Glutamatergic neuron (in vitro differentiated cells): ENCODE measurements around the gene GJA1. TPM values are rescaled to one million over a fixed set of nuclear protein-coding genes. Genes with fewer than 3 reads are reported as not detected.
"Not testable (repeated sequence)": the region's sequence is repeated elsewhere in the genome, so short reads cannot be mapped to it uniquely, and the experiment has no call there.

Source experiments
- DNase-seq: peaks from one replicate; pipeline ENCODE4 v3.0.0; 2022
- H3K27ac Mint-ChIP-seq: one replicate; pipeline ENCODE4 v1.8.0; 2020; ENCODE audit warnings: mild to moderate bottlenecking, mixed read lengths, inconsistent platforms; ENCODE audit not compliant: unreplicated experiment
- H3K27me3 Mint-ChIP-seq: one replicate; pipeline ENCODE4 v1.8.0; 2020; ENCODE audit warnings: mild to moderate bottlenecking, moderate library complexity, mixed read lengths, inconsistent platforms; ENCODE audit not compliant: unreplicated experiment
- H3K36me3 Mint-ChIP-seq: one replicate; pipeline ENCODE4 v1.8.0; 2020; ENCODE audit warnings: mild to moderate bottlenecking, mixed read lengths, inconsistent platforms; ENCODE audit not compliant: unreplicated experiment
- H3K4me1 Mint-ChIP-seq: one replicate; pipeline ENCODE4 v1.8.0; 2020; ENCODE audit warnings: mild to moderate bottlenecking, low read depth, mixed read lengths, inconsistent platforms; ENCODE audit not compliant: unreplicated experiment
- H3K4me3 Mint-ChIP-seq: one replicate; pipeline ENCODE4 v1.8.0; 2020; ENCODE audit warnings: mild to moderate bottlenecking, mixed read lengths, inconsistent platforms; ENCODE audit not compliant: unreplicated experiment
- H3K9me3 Mint-ChIP-seq: one replicate; pipeline ENCODE4 v1.8.0; 2020; ENCODE audit warnings: mild to moderate bottlenecking, moderate library complexity, mixed read lengths, inconsistent platforms; ENCODE audit not compliant: unreplicated experiment
- total RNA-seq: library from RNA; stranded (reverse); fragmentation: NEBNext Ultra II Directional; extraction: Animal tissue kit (Norgen Biotek cat#: 25700); gene quantifications from one replicate; pipeline ENCODE4 v1.2.1, GENCODE V29; 2021; ENCODE audit not compliant: unreplicated experiment
- TF ChIP-seq, protein P1 (sequence below): fragments of 200-600 bp; sonication (generic); IDR thresholded peaks from one replicate; pipeline ENCODE4 v1.5.0; 2021; ENCODE audit not compliant: partially characterized antibody, unreplicated experiment

The GJA1 gene
- total RNA-seq, 1 donor from 2014 or later = 19.4 TPM

DNA sequence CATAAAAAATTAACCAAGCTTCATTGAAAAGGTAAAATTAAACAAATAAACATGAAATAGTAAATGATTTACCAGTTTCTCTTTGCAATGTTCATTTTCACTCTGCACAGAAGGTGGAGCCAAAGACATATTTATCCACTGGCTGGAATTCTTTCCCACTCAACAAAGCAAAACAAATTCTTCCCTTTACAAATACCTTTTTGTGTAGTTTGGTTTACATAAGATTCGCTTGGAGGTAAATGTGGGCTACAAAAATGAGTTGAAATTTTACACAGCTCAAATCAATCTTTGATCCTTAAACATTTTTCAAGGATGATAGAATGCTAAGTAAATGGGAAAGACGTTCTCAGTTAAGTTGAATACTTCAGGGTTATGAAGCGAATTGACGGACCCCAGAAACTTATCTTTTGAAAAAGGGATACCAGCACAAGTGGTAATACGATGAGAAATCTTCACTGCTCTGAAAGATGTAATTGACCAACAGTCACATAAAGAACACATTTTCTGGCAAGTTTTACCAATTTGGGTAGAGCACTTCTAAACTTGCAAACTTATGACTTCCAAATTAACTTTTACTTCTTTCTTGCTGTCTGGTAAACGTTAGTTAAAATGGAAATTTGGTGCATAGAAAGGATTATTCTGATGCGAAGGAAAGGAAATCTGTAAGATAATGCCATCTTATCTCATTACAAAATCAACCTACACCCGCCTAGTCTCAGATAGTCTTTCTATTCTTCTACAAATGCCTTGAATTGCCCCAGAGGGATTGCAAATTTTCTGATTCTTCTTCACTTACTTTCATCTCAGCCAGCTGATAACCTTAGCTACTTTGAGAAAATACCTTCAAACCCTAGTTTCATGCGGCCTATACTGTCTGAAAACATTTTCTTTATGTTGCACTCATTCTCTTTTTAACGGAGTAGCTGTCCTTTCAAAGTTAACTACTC, 4.7 kb upstream of the GJA1 start:
- peaks cover 6% of the 10 kb centered on the region for H3K4me1 Mint-ChIP-seq
- no peaks in the 10 kb centered on the region for H3K9me3 Mint-ChIP-seq
- no peak overlapping the region for H3K27ac Mint-ChIP-seq
- no peak for DNase-seq
- H3K27me3 Mint-ChIP-seq = no peaks in the 10 kb centered on the region
- H3K4me3 Mint-ChIP-seq = no peak overlapping the region
- H3K36me3 Mint-ChIP-seq = no peaks in the 10 kb centered on the region
- TF ChIP-seq, protein P1, sequence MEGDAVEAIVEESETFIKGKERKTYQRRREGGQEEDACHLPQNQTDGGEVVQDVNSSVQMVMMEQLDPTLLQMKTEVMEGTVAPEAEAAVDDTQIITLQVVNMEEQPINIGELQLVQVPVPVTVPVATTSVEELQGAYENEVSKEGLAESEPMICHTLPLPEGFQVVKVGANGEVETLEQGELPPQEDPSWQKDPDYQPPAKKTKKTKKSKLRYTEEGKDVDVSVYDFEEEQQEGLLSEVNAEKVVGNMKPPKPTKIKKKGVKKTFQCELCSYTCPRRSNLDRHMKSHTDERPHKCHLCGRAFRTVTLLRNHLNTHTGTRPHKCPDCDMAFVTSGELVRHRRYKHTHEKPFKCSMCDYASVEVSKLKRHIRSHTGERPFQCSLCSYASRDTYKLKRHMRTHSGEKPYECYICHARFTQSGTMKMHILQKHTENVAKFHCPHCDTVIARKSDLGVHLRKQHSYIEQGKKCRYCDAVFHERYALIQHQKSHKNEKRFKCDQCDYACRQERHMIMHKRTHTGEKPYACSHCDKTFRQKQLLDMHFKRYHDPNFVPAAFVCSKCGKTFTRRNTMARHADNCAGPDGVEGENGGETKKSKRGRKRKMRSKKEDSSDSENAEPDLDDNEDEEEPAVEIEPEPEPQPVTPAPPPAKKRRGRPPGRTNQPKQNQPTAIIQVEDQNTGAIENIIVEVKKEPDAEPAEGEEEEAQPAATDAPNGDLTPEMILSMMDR = peak; percentile 30

DNA sequence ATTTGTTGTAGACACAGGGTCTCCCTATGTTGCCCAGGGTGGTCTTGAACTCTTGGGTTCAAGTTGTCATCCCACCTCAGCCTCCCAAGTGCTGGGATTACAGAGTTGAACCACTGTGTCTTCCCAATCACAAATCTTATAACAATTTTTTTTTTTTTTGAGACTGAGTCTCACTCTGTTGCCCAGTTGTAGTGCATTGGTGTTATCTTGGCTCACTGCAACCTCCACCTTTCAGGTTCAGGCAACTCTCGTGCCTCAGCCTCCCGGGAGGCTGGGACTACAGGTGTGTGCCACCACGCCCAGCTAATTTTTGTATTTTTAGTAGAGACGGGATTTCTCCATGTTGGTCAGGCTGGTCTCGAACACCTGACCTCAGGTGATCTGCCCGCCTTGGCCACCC, 3.7 kb upstream of the GJA1 start:
- H3K27ac Mint-ChIP-seq, H3K36me3 Mint-ChIP-seq, DNase-seq, H3K27me3 Mint-ChIP-seq, H3K4me1 Mint-ChIP-seq, H3K9me3 Mint-ChIP-seq, H3K4me3 Mint-ChIP-seq: not testable (repeated sequence)

DNA sequence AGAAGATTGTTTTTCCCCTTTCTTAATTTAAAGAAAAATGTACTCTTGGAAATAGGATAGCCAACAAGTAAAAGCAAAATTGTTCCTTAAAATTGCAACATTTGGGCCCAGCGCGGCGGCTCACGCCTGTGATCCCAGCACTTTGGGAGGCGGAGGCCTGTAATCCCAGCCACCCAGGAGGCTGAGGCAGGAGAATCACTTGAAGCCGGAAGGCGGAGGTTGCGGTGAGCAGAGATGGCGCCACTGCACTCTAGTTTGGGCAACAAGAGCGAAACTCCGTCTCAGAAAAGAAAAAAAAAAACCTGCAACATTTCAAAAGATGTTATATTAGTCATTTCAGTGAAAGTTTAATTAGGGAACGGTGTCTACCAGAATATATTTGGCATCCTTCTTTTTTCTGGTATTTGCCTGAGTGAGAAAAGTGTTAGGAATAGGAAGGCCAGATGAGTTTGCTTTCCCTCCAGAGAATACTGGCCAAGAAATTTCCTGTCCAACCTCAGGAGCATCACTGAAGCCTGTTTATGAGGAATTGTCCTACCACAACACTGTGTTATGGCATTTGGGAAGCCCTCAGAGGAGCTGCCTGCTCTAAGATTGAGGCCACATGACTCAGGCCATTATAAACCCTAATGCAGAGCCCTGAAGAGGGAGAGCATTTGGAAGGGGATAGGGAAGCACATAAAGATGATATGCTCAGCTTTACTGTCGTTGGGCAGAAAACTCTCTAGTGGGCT, 1.2 kb upstream of the GJA1 start:
- Mint-ChIP-seq H3K27me3 (no peaks in the 10 kb centered on the region), H3K9me3 (peaks cover 2% of the 10 kb centered on the region), H3K4me3 (no peak overlapping the region), H3K27ac (no peak overlapping the region), H3K36me3 (no peaks in the 10 kb centered on the region), H3K4me1 (peaks cover 17% of the 10 kb centered on the region)
- no peak for DNase-seq
- TF ChIP-seq, protein P1 = no peak

DNA sequence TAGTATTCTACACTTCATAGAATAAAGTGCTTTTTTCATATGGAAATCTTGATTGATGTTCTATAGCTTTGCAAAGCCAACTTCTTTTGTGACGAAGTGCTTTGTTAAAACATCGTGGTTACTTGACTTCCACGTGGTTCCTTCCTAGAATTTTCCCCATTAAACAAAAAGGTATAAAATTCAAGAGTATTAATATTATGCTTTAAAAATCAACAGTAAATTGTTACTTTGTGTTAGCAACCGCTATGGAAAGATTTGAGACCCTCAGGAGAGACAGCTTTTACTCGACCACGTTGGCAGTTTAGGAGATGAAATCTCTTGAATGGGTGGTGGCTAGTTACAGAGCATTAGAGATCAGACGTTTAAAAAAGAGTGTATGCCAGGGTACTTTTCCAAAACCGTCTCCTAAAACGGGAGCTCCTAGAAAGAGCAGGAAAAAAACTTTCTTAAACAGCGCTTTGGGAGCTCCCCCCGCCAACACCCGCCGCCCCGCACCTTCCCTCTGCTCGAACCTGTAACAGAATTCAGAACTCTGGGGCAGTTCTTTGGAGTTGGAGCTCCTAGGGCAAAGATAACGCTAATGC, 920 bp downstream of the GJA1 start:
- Mint-ChIP-seq H3K4me3 (peak overlapping the region; percentile 94), H3K36me3 (no peaks in the 10 kb centered on the region), H3K4me1 (peaks cover 21% of the 10 kb centered on the region), H3K27ac (peak overlapping the region; percentile 82), H3K27me3 (no peaks in the 10 kb centered on the region), H3K9me3 (peaks cover 2% of the 10 kb centered on the region)
- DNase-seq = no peak
- TF ChIP-seq, protein P1 = no peak

DNA sequence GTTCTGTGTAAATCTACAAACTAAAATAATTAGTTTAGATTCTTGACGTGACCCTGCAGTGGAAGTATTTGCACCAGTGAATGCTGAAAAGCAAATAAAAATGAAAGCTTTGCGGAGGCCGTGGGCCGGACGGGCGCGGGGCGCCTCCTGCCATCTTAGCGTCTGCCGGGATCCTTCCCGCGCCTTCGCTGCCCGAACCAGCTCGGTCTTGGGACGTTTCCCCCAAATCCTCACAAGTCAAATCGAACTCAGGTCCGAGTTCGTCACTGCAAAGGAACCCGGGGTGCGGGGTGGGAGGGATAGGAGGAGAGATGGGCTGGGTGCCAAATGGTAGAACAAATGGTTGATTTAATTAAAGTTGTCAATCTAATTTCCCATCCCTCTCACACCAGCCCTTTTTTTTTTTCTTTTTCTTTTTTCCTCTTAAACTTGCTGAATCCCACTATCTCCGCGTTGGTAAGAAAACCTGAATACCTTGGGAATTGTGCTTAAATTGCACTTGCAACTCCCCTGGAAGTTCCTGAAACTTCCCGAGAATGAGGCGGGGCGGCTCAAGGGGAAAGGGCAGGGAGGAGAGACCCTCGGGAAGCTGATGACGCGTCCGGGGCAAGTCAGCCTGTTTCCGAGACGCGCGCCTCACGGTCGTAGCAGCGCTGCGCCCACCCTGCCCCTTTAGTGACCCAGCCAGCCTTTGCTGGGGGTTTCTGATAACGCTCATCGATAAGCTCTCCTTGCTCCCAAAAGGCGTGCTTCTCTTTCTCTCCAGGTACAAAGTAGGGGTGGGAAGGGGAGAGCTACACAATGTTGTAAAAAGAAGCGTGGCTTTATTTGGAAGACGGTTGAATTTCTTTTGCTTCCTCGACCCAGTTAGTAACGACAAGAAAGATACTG, 1.8 kb downstream of the GJA1 start:
- Mint-ChIP-seq H3K27me3 (no peaks in the 10 kb centered on the region), H3K4me1 (peaks cover 20% of the 10 kb centered on the region), H3K27ac (peak overlapping the region; percentile 82), H3K9me3 (peaks cover 2% of the 10 kb centered on the region), H3K36me3 (no peaks in the 10 kb centered on the region), H3K4me3 (peak overlapping the region; percentile 94)
- DNase-seq = peak; percentile 73
- TF ChIP-seq, protein P1 = no peak
